HepG2 (cell line): Measurements from ENCODE around the gene ZFR. TPM values are rescaled to one million over a fixed set of nuclear protein-coding genes. Genes with fewer than 3 reads are reported as not detected.

ENCODE experiments used
- ATAC-seq: fragments of 200-7000 bp; cut with Tn5 transposase; 3 replicates; pipeline ENCODE4 v1.9.1; 2020; ENCODE audit warnings: mild to moderate bottlenecking, moderate library complexity
- BruUV-seq: library from RNA; stranded (reverse); fragments of 400-500 nt; replicated peaks from 2 replicates; lab custom pipeline; 2021; lab: Mats Ljungman, UMichigan
- CTCF ChIA-PET: fragments of 300-600 bp; formaldehyde crosslinking; extraction: SDS; loops from one replicate; lab custom pipeline; 2021; ENCODE audit warnings: low total read pairs, inconsistent platforms, low intra/inter-chr PET ratio; lab: Yijun Ruan, JAX
- POLR2A ChIA-PET: fragments of 350-600 bp; sonication (Branson Sonifier 250); formaldehyde crosslinking; loops from one replicate; lab custom pipeline; 2020; ENCODE audit warnings: antibody characterized with exemption, inconsistent platforms; lab: Yijun Ruan, JAX
- DNase-seq: peaks from one replicate; pipeline ENCODE4 v3.0.0-alpha.2; 2015; ENCODE audit warnings: low spot score
- FAIRE-seq: peaks from 3 replicates; lab custom pipeline; 2011; peaks lifted over from hg19 to GRCh38; lab: Jason Lieb, UNC
- H2AFZ ChIP-seq: one replicate; pipeline ENCODE4 v1.6.1; 2011; ENCODE audit warnings: low read length, inconsistent platforms
- H3K27ac ChIP-seq: fragments of 300-600 bp; 3 replicates; pipeline ENCODE4 v1.8.0; 2011; ENCODE audit warnings: mixed run types, mild to moderate bottlenecking, mixed read lengths, low read length, inconsistent platforms; ENCODE audit not compliant: insufficient read depth; ENCODE audit errors: extremely low read length
- H3K27me3 ChIP-seq, 2 experiments: fragments of 200-600 bp in 1 of 2; 2 replicates in 1 of 2; 3 replicates in 1 of 2; pipeline versions ENCODE4 v1.6.0 to v1.8.0; 2011; ENCODE audit warnings: low read length in 2 of 2, mild to moderate bottlenecking in 2 of 2, moderate library complexity in 2 of 2, inconsistent platforms in 1 of 2; ENCODE audit not compliant: insufficient read depth in 2 of 2, control insufficient read depth in 1 of 2
- H3K36me3 ChIP-seq, 2 experiments: fragments of 200-600 bp in 1 of 2; replicated peaks in 1 of 2; 2 replicates in 1 of 2; 3 replicates in 1 of 2; pipeline versions ENCODE4 v1.5.1 to v1.8.0; 2011; ENCODE audit warnings: low read length in 2 of 2, inconsistent platforms in 1 of 2; ENCODE audit not compliant: insufficient read depth in 2 of 2, control insufficient read depth in 1 of 2
- H3K4me1 ChIP-seq: 2 replicates; pipeline ENCODE4 v1.5.1; 2012; ENCODE audit warnings: low read length, inconsistent platforms; ENCODE audit not compliant: insufficient read depth
- H3K4me2 ChIP-seq: 2 replicates; pipeline ENCODE4 v1.6.0; 2011; ENCODE audit warnings: low read depth, low read length, inconsistent platforms
- H3K4me3 ChIP-seq, 3 experiments: fragments of 200-600 bp in 1 of 3; sonication (generic), shearing (Covaris generic) in 1 of 3; replicated peaks in 1 of 3; 2 replicates each; pipeline ENCODE4 v1.5.1; 2011 to 2016; ENCODE audit warnings: low read length in 3 of 3, inconsistent platforms in 2 of 3, low read depth in 2 of 3, mild to moderate bottlenecking in 2 of 3, control low read depth in 1 of 3, mixed read lengths in 1 of 3; ENCODE audit not compliant: insufficient read depth in 1 of 3
- H3K79me2 ChIP-seq: one replicate; pipeline ENCODE4 v1.6.1; 2011; ENCODE audit warnings: low read length, inconsistent platforms; ENCODE audit not compliant: insufficient read depth
- H3K9ac ChIP-seq: 2 replicates; pipeline ENCODE4 v1.6.0; 2011; ENCODE audit warnings: mild to moderate bottlenecking, low read depth, low read length, inconsistent platforms; ENCODE audit not compliant: insufficient read depth
- H3K9me3 ChIP-seq: 2 replicates; pipeline ENCODE4 v1.5.1; 2012; ENCODE audit warnings: mild to moderate bottlenecking, low read length
- H4K20me1 ChIP-seq: 2 replicates; pipeline ENCODE4 v1.6.0; 2011; ENCODE audit warnings: inconsistent platforms, mild to moderate bottlenecking, low read length, moderate library complexity; ENCODE audit not compliant: insufficient read depth
- ATF7 ChIP-seq, 2 experiments: fragments of 450-650 bp in 1 of 2; sonication (generic) in 1 of 2; formaldehyde crosslinking in 1 of 2; IDR thresholded peaks; 2 replicates each; pipeline versions ENCODE4 v1.4.0 to v1.6.1; 2016 to 2020; ENCODE audit warnings: antibody characterized with exemption in 1 of 2, mild to moderate bottlenecking in 1 of 2, missing genetic modification reagents in 1 of 2
- NR2F2 ChIP-seq: IDR thresholded peaks from 2 replicates; pipeline ENCODE4 v1.6.1; 2012; ENCODE audit warnings: low read depth, inconsistent platforms, borderline replicate concordance
- SMARCE1 ChIP-seq: fragments of 450-650 bp; IDR thresholded peaks from 2 replicates; pipeline ENCODE4 v1.6.1; 2017; ENCODE audit warnings: borderline replicate concordance
- SMC3 ChIP-seq: IDR thresholded peaks from 2 replicates; pipeline ENCODE4 v1.6.1; 2011; ENCODE audit warnings: low read length, improper control_type of control experiment
- SOX5 ChIP-seq: IDR thresholded peaks from 2 replicates; pipeline ENCODE4 v1.6.1; 2016; ENCODE audit warnings: borderline replicate concordance
- STAG1 ChIP-seq: sonication (generic); formaldehyde crosslinking; IDR thresholded peaks from 2 replicates; pipeline ENCODE4 v1.4.0; 2020; ENCODE audit warnings: missing genetic modification reagents
- ZNF879 ChIP-seq: sonication (generic); formaldehyde crosslinking; IDR thresholded peaks from 2 replicates; pipeline ENCODE4 v1.8.1; 2023; ENCODE audit warnings: missing genetic modification reagents
- WGBS: methylation state at CpG from one replicate; pipeline ENCODE4 v1.1.6; 2017; ENCODE audit warnings: low lambda C conversion rate; 5-methylcytosine and 5-hydroxymethylcytosine counted together
- in situ Hi-C: cut with HindIII; loops from 2 replicates; pipeline ENCODE4 v1.10.0; 2017; ENCODE audit warnings: low pct_unique_long_range_greater_than_20kb; ENCODE audit not compliant: extremely low pct_ligation_motif_present
- intact Hi-C: fragments of 100-400 bp; cut with micrococcal nuclease; formaldehyde crosslinking; loops from one replicate; pipeline ENCODE4 v1.10.0; 2022; ENCODE audit not compliant: unreplicated experiment
- polyA plus RNA-seq, 8 experiments: library from polyadenylated mRNA; depleted of rRNA in 3 of 8; stranded (reverse) in 7 of 8; unstranded in 1 of 8; fragments of >200 nt; fragmentation: Illumina TruSeq in 4 of 8; extraction: Trizol in 4 of 8; gene quantifications; 2 replicates each; pipeline versions ENCODE4 v1.2.1 to v1.2.3, GENCODE V29; 2011 to 2016; ENCODE audit warnings: low read depth in 4 of 8, missing spikeins in 1 of 8, mixed read lengths in 1 of 8; ENCODE audit not compliant: insufficient read depth in 1 of 8
- total RNA-seq, 5 experiments: library from RNA; depleted of rRNA; stranded (reverse); fragments of >200 nt; fragmentation: Illumina TruSeq; extraction: Trizol; gene quantifications; 2 replicates each; pipeline ENCODE4 v1.2.3, GENCODE V29; 2016; ENCODE audit warnings: low read depth in 1 of 5
- TF ChIP-seq, protein P1 (sequence below): sonication (generic); formaldehyde crosslinking; IDR thresholded peaks from 2 replicates; pipeline ENCODE4 v1.4.0; 2020; ENCODE audit warnings: missing genetic modification reagents
- TF ChIP-seq, protein P2 (sequence below): sonication (generic); formaldehyde crosslinking; IDR thresholded peaks from 2 replicates; pipeline ENCODE4 v1.5.0; 2020; ENCODE audit warnings: mild to moderate bottlenecking, missing genetic modification reagents, moderate library complexity

The ZFR gene
- total and polyA plus RNA-seq, 2 of the 13 experiments (the other 11 are each of a cell fraction or from before 2014, with no cell fraction given): 89.0 to 92.8 TPM

DNA sequence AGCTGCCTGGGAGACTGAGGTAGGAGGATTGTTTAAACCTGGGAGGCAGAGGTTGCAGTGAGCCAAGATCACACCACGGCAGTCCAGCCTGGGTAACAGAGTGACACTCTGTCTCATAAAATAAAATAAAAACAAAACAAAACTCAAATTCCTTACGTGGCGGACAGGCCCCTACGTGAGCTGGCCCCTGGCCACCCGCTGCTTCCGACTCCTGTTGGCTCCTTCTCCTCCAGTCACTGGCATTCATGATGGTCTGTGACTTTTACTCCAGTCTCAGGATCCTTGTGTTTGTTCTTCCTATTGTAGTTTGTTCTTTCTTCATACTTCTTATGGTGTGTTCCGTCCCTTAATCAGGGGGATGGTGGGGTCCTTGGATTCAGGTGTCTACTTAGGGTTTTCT, 28.5 kb upstream of the ZFR start (continued):
- TF ChIP-seq, protein P1, sequence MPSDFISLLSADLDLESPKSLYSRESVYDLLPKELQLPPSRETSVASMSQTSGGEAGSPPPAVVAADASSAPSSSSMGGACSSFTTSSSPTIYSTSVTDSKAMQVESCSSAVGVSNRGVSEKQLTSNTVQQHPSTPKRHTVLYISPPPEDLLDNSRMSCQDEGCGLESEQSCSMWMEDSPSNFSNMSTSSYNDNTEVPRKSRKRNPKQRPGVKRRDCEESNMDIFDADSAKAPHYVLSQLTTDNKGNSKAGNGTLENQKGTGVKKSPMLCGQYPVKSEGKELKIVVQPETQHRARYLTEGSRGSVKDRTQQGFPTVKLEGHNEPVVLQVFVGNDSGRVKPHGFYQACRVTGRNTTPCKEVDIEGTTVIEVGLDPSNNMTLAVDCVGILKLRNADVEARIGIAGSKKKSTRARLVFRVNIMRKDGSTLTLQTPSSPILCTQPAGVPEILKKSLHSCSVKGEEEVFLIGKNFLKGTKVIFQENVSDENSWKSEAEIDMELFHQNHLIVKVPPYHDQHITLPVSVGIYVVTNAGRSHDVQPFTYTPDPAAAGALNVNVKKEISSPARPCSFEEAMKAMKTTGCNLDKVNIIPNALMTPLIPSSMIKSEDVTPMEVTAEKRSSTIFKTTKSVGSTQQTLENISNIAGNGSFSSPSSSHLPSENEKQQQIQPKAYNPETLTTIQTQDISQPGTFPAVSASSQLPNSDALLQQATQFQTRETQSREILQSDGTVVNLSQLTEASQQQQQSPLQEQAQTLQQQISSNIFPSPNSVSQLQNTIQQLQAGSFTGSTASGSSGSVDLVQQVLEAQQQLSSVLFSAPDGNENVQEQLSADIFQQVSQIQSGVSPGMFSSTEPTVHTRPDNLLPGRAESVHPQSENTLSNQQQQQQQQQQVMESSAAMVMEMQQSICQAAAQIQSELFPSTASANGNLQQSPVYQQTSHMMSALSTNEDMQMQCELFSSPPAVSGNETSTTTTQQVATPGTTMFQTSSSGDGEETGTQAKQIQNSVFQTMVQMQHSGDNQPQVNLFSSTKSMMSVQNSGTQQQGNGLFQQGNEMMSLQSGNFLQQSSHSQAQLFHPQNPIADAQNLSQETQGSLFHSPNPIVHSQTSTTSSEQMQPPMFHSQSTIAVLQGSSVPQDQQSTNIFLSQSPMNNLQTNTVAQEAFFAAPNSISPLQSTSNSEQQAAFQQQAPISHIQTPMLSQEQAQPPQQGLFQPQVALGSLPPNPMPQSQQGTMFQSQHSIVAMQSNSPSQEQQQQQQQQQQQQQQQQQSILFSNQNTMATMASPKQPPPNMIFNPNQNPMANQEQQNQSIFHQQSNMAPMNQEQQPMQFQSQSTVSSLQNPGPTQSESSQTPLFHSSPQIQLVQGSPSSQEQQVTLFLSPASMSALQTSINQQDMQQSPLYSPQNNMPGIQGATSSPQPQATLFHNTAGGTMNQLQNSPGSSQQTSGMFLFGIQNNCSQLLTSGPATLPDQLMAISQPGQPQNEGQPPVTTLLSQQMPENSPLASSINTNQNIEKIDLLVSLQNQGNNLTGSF (CRISPR knock-in tag): no peak
- TF ChIP-seq NR2F2 (no peak), ATF7 (IDR thresholded peaks at IDR 0.05) (no peak), ATF7 (CRISPR knock-in tag; IDR thresholded peaks at IDR 0.05) (no peak)
- TF ChIP-seq, all 625 proteins: peak for 0

DNA sequence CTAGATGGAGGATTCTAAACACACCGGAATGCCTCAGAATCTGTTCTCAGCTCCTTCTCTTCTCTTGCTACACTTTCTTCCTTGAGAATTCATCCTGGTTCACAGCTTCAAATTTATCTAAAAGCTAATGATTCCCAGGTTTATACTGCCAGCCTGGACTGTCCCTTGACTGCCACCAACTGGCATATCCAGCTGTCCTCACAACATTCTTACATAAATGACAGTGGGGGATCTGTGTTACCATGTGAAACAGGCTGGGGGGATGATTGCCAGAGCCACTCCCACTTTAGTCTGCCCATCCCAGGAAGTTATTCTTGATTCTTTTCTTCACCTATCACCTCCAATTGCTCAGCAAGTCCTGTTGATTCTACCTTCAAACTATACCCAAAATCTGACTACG, 27.2 kb upstream of the ZFR start:
- ATAC-seq (peak; percentile 65), DNase-seq (no peak), FAIRE-seq (no peak)
- POLR2A ChIA-PET: no interaction called here
- H4K20me1 ChIP-seq: no peaks in the 10 kb centered on the region
- H3K4me3 ChIP-seq: no peak overlapping the region
- intact Hi-C loops (no loop called here), in situ Hi-C loops (no loop called here)
- no TSS peak for BruUV-seq
- H3K4me1 ChIP-seq: peaks cover 18% of the 10 kb centered on the region
- H3K36me3 ChIP-seq: no peaks in the 10 kb centered on the region
- H3K27ac ChIP-seq: no peak overlapping the region
- WGBS: 94% methylated on average over 2 of the region's 2 CpGs
- H3K4me2 ChIP-seq: no peak overlapping the region
- peaks cover under 1 to 3% of the 10 kb centered on the region in 2 experiments; a peak in 1 of 5 replicates for H3K27me3 ChIP-seq
- no peak overlapping the region for H3K9ac ChIP-seq
- CTCF ChIA-PET: no interaction called here
- H2AFZ ChIP-seq: no peak overlapping the region
- H3K79me2 ChIP-seq: no peaks in the 10 kb centered on the region
- no peaks in the 10 kb centered on the region for H3K9me3 ChIP-seq
- TF ChIP-seq SMC3: peak; percentile 28; the same call in 1 of the 2 replicates
- no peak for TF ChIP-seq SOX5 (CRISPR knock-in tag)
- peak; percentile 55 for TF ChIP-seq STAG1 (CRISPR knock-in tag)
- TF ChIP-seq, protein P2, sequence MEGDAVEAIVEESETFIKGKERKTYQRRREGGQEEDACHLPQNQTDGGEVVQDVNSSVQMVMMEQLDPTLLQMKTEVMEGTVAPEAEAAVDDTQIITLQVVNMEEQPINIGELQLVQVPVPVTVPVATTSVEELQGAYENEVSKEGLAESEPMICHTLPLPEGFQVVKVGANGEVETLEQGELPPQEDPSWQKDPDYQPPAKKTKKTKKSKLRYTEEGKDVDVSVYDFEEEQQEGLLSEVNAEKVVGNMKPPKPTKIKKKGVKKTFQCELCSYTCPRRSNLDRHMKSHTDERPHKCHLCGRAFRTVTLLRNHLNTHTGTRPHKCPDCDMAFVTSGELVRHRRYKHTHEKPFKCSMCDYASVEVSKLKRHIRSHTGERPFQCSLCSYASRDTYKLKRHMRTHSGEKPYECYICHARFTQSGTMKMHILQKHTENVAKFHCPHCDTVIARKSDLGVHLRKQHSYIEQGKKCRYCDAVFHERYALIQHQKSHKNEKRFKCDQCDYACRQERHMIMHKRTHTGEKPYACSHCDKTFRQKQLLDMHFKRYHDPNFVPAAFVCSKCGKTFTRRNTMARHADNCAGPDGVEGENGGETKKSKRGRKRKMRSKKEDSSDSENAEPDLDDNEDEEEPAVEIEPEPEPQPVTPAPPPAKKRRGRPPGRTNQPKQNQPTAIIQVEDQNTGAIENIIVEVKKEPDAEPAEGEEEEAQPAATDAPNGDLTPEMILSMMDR: peak; percentile 51
- TF ChIP-seq SMARCE1: no peak
- TF ChIP-seq ZNF879 (CRISPR knock-in tag): no peak
